Left hindlimb (tissue), 1 donor: ENCODE measurements around the gene CELF2.

ENCODE experiments used
- DNase-seq: peaks from one replicate; pipeline ENCODE4 v3.0.0-alpha.2; 2018

CELF2 gene

DNA sequence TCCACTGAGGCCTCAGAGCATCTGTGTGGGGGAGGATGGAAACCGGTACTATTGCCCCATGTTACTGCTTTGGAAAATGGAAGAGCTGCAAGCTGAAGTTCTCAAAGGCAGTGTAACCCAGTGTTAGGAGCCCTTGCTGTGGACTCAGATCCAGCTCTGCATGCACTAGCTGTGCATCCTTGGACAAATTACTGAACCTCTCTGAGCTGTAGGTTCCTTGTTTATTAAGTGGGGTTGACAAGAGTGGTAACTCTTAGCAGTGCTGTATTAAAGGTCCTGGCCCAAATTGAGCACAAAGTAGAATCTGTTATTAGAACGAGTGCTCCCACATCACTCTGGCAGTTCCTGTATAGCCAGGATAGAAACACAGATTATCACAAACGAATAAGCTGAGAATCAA lies 359.6 kb downstream of the CELF2 start:
- no peak for DNase-seq

GRCh38 chr10:11378835-11379234 lies 361.2 kb downstream of the CELF2 start:
- peak; percentile 67 for DNase-seq

DNA sequence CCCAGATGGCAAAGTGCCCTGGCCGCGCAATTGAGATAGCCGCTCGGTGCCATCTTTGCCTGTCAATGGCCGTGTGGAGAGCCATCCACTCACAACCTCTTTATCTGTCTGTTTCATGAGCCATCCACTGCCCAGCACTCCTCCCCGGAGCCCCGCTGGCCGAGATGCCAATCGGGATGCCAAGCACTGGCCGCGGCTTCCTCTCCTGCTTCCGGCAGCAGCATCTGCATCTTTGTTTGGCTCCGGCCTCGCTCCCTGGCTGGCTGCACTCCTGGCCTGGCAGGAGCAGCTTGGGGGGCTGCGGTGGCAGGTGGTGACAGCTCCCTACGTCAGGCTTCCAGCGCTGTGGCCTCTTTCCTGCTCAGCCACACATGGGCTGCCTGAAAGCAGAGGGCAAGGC lies 362.1 kb downstream of the CELF2 start:
- no peak for DNase-seq

DNA sequence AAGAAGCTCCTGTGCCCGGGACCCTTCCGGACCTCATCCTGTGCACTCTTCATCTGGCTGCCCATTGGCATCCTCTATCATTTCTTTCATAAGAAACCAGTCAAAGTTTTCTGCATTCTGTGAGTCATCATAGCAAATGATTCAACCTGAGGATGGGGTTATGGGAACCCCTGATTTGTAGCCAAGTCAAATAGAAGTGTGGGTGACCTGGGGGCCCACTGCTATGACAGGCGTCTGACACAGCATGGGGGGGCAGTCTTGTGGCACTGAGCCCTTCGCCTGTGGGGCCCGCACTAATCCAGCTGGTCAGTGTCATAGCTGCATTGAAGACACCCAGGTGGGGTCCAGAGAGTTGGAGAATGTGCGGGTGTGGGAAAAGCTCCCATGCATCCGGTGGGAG lies 363.4 kb downstream of the CELF2 start:
- DNase-seq = no peak

DNA sequence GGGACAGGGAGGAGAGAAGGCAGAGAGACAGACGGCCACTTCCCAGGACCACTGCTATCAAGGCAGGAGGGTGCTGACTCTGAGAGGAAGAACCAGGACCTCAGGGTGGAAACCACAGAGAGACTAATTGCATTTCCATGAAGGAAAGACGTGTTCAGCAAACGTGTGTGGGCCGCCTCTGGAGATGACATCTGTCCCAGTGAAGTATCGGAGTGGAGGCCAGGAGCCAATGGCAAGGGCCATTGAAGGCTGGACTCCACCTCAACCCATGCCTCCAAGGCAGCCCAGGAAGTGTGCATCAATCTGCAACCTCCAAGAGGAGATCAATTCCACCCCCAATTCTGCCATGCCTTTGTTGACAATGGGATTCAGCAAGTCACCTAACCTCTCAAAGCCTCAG lies 363.8 kb downstream of the CELF2 start:
- no peak for DNase-seq

DNA sequence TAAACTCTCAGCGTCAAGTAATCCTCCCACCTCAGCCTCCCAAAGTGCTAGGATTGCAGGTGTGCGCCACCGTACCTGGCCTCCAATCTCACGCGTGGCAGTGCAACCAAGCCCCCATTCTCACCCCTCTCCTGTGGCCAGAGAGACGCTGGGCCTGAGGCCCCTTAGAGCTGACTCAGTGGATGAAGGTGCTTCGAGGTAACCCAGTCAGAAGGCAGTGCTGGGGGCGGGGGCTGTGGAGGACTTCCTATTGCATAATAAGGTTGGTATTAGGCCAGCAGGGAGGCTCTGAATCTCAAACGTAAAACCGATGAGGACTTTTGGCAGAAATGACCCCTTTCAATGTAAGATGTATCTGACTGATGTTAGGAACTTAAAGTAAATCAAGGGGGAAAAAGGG lies 364.5 kb downstream of the CELF2 start:
- no peak for DNase-seq

GRCh38 chr10:11386044-11386443 lies 368.4 kb downstream of the CELF2 start:
- no peak for DNase-seq
